ENCODE data around the gene TAF1C.

DNA sequence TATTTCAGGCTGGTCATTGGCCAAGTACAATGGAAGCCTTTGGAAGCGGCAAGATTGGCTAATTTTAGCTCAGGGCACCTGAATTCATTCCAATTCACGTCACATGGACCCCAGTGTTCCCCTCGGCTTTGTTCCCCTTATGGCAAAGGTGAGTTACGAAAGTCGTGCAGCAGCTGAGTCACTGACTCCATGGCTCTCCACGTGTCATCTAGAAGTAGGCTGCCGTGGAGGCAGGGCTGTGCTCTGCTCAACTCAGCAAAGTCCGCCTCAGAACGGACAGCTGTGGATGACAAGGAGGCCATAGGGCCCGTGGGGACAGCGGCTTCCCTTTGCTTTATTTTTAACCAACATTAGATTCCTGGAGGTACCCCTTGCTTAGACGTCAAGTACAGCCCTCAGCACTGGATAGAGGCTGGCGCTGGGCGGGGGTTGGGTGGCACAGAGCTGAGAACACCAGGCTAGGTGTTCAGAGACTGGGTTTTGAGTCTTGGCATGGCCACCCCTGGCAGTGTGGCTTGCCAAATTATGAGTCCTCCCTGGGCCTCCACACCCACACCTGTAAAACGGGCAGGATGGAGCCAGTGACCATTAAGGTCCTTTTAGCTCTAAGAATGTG, 27.7 kb upstream of the TAF1C start:
- TF ChIP-seq CTCF (IDR thresholded peaks at IDR 0.05; ENCODE audit: low read length) (no peak), EZH2 (IDR thresholded peaks at IDR 0.05; ENCODE audit: borderline replicate concordance, low read length) (no peak)

Data from OCI-LY1 (cell line).